GM18861 (cell line): Measurements from ENCODE around the gene CFHR3.
"Not testable (repeated sequence)": the region's sequence is repeated elsewhere in the genome, so short reads cannot be mapped to it uniquely, and the experiment has no call there.

Source experiments
- ATAC-seq: cut with Tn5 transposase; IDR thresholded peaks from one replicate; pipeline ENCODE4 v1.9.1; 2021; ENCODE audit not compliant: unreplicated experiment

The CFHR3 gene

DNA sequence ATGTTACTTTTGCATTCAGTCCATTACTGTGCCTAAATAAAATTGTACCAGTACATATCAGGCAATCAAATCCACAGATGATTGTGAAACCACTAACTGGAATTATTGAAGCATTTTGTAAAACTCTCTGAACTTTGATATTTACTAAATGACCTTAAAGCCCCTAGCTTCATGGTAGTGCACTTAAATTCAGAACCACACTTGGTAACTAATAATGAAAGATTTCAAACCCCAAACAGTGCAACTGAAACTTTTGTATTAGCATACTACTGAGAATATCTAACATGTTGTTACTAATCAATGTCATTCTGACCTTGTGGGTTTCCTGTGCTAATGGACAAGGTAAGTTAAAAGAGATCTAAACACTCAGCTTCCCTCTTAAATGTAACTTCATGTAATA, at the start of gene CFHR3:
Gene CFHR3, plus strand, starts transcription at position 238 of the 400 bp plus-strand sequence. Its CDS starts 47 bp downstream, at position 285.
- ATAC-seq = no peak

GRCh38 chr1:196732526-196732925, 42.1 kb upstream of the CFHR3 start:
- no peak for ATAC-seq

DNA sequence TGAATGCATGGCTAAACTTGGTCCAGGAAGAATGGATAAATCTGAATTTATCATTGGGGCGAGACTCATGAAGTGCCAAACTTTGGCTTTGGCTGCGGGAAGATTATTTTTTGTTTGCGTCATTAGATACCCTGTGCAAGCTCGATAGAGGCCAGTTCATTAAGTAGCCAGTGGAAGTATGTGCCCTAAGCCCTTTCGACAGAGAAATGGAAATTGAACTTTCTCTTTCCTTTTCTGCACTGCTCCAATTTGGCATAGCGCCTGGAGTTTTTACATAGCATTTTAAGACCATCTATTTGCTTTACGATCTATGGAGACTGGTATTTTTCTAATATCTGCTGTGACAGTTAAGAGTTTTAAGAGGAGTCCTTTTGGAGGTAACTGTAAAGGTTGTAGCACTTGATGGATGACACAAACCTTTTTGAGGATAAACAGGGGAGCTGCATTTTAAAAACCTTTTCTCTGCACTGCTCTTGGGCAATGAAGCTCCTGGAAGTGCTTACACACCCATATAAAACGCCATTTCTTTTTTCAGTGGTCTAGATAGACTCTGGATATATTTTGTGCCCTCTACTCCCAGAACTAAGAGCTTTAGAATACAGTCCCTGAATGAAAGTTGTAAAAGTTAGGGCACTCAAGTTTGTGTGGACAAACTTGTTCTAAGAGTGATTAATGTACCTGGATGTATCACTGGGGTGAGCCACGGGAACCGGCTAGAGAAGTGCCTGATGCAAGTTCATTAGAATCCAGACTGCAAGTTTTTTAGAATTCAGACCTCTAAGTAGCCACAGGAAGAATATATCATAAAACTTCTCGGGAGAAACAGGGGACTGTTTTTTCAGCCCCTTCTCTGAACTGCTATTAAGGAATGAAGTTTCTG, 41.3 kb upstream of the CFHR3 start:
- no peak for ATAC-seq

DNA sequence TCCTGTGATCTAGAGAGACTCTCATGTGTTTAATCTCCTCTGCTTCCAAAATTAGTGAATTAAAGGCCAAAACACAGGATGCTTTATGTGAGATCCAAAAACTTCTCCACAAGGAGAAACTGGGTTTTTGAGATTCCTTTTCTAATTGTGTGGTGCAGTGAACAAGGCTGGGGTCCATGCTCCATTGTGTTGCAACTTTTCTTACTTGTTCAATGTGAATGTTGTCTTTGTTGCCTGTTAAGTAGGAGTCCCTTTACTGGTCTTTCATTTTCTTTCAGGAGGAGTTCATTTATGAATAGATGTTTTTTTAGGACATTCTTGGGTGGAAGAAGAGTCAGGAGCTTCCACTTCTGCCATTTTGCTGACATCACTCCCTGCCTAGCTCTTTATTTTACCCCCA, 40.6 kb upstream of the CFHR3 start:
- ATAC-seq = no peak

- ATAC-seq = no peak
Measured at GRCh38 chr1:196734460-196734859, 40.2 kb upstream of the CFHR3 start.

DNA sequence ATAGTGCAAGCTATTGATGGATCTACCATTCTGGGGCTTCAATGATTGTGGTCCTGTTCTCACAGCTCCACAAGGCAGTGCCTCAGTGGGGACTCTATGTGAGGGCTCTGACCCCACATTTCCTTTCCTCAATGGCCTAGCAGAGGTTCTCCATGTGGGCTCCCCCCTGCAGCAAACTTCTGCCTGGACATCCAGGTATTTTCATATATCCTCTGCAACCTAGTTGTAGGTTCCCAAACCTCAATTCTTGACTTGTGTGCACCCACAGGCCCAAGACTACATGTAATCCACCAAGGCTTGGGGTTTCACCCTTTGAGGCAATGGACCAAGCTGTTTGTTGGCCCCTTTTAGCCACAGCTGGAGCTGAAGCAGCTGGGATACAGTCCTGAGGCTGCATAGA, 35.9 kb upstream of the CFHR3 start:
- ATAC-seq = no peak

DNA sequence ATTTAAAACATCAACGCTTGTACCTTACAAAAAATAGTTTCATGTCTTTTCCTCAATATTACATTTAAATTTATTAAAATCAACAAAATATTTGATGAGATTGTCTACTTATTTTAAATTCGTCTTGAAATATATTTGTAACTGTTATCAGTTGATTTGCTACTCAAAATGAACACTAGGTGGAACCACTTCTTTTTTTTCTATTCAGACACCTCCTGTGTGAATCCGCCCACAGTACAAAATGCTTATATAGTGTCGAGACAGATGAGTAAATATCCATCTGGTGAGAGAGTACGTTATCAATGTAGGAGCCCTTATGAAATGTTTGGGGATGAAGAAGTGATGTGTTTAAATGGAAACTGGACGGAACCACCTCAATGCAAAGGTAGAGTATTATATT, 31.4 kb upstream of the CFHR3 start:
- peak; percentile 87 for ATAC-seq

GRCh38 chr1:196765019-196765740, 9.5 kb upstream of the CFHR3 start:
- ATAC-seq = not testable (repeated sequence)

DNA sequence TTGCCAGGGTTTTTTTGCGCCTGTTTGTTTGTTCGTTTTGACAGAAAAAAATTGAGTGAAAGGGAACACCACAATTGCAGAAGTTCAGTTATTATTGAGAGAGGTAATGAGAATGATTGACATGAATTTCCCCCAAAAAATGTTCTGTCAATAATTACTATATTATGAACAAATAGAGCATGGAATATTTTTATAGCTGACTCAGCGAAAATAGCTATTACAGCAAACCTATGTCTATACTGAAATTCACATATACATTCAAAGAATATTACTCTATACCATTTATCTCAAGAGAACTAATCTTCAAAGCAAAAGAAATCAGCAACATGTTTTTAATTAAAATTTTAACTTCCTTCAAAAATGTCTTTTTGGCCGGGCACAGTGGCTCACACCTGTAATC, 4.8 kb upstream of the CFHR3 start:
- ATAC-seq = not testable (repeated sequence)

DNA sequence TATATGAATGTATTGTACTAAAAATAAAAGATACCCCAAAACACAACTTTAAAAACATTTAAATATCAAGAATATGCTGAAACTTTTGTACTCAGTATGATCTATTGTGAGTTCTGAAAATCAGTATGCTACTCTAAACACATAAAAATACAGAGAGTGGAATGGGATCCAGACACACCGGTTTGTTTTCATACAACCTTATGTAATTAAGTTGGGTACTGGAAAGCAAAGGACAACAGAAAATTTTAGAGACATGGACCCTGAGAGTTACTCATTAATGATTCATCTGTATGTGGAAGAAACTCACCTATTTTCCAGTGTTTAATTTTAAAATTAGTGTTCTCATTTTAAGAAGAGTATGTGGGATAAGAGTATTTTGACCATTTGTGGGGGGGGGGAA, 927 bp upstream of the CFHR3 start:
- ATAC-seq = no peak

DNA sequence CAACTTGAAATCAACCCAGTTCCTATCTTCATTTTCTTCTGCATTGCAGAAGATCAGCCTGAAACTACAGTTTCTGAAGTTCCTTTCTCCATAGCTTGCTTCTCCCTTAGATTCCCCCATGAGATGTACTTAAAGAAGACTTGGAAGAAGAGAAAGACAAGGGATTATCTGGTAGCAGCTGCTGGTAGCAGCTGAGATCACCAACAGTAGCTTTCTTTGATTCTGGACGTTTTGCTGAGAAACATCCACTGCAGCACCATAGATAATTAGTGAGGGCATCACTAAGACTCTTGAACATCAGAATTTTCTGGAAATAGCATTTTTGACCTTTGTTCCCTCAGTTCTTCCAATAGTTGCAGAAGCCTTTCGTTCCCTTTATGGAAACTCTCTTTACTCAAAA, 465 bp upstream of the CFHR3 start:
- ATAC-seq = no peak

DNA sequence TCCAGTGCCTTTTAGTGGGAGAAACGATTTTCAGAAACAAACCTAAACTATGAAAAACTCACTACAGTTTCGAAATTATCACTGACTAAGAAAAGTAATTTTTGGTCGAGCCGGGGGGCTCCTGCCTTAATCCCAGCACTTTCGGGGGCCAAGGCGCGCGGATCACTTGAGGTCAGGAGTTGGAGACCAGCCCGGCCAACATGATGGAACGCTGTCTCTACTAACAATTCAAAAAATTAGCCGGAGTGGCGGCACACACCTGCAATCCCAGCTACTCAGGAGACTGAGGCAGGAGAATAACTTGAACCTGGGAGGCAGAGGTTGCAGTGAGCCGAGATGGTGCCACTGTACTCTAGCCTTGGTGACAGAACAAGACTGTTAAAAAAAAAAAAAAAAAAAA, 3.0 kb downstream of the CFHR3 start:
- ATAC-seq = no peak

GRCh38 chr1:196779093-196779492, 4.5 kb downstream of the CFHR3 start:
- ATAC-seq = no peak

DNA sequence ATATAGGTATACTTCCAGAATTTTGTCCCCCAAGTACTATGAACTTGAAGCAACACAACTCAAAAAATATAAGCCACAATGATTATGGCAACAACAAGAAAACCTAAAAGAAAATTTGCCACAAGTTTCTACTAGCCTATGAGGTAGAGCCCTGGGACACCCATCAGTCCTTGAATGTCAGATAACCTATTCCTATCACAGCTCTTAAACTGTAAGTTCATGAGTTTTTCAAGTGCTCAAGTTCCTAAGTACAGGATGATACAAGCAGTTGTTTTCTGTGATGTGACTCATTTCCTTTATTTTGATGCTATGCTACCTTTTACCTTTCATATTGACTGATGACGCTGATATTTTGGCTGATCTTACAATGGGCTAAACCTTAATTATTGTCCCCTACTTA, 16.6 kb downstream of the CFHR3 start:
- not testable (repeated sequence) for ATAC-seq

DNA sequence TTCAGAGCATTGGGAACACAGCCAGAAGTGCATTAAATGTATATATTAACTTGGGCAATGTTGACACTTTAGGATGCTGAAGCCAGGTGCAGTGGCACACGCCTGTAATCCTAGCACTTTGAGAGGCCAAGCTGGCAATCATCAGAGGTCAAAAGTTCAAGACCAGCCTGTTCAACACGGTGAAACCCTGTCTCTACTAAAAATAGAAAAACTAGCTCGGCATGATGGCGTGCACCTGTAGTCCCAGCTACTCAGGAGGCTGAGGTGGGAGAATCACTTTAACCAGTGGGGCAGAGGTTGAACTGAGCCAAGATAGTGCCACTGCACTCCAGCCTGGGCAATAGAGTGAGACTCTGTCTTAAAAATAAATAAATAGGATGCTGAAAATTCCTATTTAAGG, 19.5 kb downstream of the CFHR3 start:
- not testable (repeated sequence) for ATAC-seq

- ATAC-seq = no peak
Measured at GRCh38 chr1:196797891-196798290, 23.3 kb downstream of the CFHR3 start.

DNA sequence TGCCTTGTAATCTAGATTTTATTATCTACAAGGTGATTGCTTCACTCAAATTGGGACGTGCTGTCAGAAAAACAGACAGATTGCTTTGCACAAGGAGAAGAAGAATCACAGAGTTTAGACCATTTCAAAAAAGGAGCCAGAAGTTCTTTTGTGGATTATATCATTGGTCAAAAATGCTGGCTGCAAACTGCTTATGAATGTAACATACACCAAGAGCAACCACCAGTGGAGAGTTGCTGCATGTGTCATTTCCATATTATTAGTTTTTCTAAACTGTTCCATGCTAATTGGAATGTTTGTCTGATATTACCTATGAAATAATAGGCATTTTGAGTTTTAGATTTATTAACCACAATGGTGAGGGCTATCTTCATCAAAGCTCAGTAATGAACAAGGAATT, 27.3 kb downstream of the CFHR3 start:
- not testable (repeated sequence) for ATAC-seq

DNA sequence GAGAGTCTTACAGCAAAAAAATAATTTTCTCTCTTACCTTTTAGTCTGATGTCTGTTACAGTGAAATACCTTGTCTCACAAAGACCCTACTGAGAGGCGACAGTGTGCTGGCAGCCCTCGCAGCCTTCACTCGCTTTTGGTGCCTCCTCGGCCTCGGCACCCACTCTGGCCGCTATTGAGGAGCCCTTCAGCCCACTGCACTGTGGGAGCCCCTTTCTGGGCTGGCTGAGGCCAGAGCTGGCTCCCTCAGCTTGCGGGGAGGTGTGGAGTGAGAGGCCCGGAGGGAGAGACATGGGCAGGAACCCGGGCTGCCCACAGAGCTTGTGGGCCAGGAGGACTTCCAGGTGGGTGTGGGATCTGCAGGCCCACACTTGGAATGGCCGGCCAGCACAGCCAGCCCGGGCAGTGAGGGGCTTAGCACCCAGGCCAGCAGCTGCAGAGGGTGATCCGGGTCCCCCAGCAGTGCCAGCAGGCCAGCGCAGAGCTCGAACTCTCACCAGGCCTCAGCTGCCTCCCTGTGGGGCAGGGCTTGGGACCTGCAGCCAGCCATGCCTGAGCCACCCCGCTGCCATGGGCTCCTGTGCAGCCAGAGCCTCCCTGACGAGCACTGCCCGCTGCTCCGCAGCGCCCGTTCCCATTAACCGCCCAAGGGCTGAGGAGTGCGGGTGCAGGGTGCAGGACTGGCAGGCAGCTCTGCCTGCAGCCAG, 34.0 kb downstream of the CFHR3 start:
- ATAC-seq = no peak

DNA sequence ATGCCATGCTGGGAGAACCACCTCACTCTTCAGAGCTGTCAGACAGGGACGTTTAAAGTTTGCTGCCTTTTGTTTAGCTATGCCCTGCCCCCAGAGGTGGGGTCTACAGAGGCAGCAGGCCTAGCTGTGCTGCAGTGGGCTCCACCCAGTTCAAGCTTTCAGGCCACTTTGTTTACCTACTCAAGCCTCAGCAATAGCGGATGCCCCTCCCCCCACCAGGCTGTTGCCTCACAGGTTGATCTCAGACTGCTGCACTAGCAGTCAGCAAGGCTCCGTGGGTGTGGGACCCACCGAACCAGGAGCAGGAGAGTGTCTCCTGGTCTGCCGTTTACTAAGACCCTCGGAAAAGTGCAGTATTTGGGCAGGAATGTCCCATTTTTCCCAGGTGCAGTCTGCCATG, 42.8 kb downstream of the CFHR3 start:
- not testable (repeated sequence) for ATAC-seq

GRCh38 chr1:196819531-196819930, 44.9 kb downstream of the CFHR3 start, which contains the start of gene CFHR1:
CFHR1 (plus strand) TSS chr1:196819731; CDS start chr1:196819845, 114 bp downstream.
- ATAC-seq = not testable (repeated sequence)

GRCh38 chr1:196827860-196828259, 53.2 kb downstream of the CFHR3 start:
- not testable (repeated sequence) for ATAC-seq
